ENCODE data around the gene APOM.

Gene APOM

DNA sequence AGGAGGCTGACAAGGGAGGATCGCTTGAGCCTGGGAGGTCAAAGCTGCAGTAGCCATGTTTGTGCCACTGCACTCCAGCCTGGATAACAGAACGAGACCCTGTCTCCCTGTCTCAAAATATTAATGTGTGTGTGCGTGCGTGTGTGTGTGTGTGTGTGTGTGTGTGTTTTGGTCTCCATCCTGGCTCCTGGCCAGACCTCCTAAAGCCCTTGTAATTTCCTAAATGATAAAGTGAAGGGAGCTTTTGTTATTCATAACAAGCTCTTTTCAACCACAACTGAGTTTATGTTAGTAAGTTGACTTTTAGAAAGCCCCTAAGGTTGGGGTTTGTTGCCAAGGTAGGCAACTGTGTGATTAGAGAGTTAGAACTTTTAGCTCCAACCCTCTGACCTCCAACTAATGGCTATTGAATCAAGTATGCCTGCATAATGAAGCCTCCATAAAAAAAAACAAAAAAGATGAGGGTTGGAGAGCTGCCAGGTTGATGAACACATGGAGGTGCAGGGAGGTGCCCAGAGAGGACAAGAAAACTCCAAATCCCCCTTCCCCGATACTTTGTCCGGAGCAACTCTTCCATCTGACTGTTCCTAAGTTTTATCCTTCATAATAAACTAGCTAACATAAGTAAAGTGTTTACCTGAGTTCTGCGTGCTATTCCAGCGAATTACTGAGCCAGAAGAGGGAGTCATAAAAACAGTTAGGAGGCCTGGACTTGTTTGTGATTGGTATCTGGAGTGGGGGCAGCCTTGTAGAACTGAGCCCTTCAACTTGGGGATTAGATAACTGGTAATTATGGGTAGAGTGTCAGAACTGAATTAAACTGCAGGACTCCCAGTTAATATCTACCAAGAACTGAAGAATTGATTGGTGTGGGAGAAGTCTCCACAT is 45.9 kb upstream of the APOM start (continued):
- TF ChIP-seq REST (tag by site-specific recombination; IDR thresholded peaks at IDR 0.05): no peak
- TF ChIP-seq ZNF341 (tag by site-specific recombination; IDR thresholded peaks at IDR 0.05; ENCODE audit: low read depth): peak; percentile 65
- no peak for TF ChIP-seq ZNF169 (tag by site-specific recombination; IDR thresholded peaks at IDR 0.05)
- TF ChIP-seq ZNF791 (tag by site-specific recombination; IDR thresholded peaks at IDR 0.05): no peak
- no peak for TF ChIP-seq ZNF155 (tag by site-specific recombination; IDR thresholded peaks at IDR 0.05)
- no peak for TF ChIP-seq SP3 (tag by site-specific recombination; IDR thresholded peaks at IDR 0.05)
- no peak for TF ChIP-seq ZNF175 (tag by site-specific recombination; IDR thresholded peaks at IDR 0.05)
- no peak for TF ChIP-seq ZBTB7A (tag by site-specific recombination; IDR thresholded peaks at IDR 0.05; ENCODE audit: low read depth)
- no peak for TF ChIP-seq ZNF132 (tag by site-specific recombination; IDR thresholded peaks at IDR 0.05; ENCODE audit: borderline replicate concordance)
- TF ChIP-seq TCF7L2 (IDR thresholded peaks at IDR 0.05; ENCODE audit: borderline replicate concordance, low read depth, low read length): no peak
- TF ChIP-seq, protein P1, sequence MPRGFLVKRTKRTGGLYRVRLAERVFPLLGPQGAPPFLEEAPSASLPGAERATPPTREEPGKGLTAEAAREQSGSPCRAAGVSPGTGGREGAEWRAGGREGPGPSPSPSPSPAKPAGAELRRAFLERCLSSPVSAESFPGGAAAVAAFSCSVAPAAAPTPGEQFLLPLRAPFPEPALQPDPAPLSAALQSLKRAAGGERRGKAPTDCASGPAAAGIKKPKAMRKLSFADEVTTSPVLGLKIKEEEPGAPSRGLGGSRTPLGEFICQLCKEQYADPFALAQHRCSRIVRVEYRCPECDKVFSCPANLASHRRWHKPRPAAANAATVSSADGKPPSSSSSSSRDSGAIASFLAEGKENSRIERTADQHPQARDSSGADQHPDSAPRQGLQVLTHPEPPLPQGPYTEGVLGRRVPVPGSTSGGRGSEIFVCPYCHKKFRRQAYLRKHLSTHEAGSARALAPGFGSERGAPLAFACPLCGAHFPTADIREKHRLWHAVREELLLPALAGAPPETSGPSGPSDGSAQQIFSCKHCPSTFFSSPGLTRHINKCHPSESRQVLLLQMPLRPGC (tag by site-specific recombination; IDR thresholded peaks at IDR 0.05): no peak
- TF ChIP-seq ZNF658 (tag by site-specific recombination; IDR thresholded peaks at IDR 0.05): no peak
- peak; percentile 11; the same call in 1 of the 2 replicates for TF ChIP-seq ZNF600 (tag by site-specific recombination; IDR thresholded peaks at IDR 0.05)
- no peak for TF ChIP-seq ZNF785 (tag by site-specific recombination; IDR thresholded peaks at IDR 0.05)
- TF ChIP-seq ZNF426 (tag by site-specific recombination; IDR thresholded peaks at IDR 0.05): no peak
- peak; percentile 60; the same call in 1 of the 2 replicates for TF ChIP-seq ZBTB21 (tag by site-specific recombination; IDR thresholded peaks at IDR 0.05)
- TF ChIP-seq KLF7 (tag by site-specific recombination; IDR thresholded peaks at IDR 0.05; ENCODE audit: borderline replicate concordance): no peak
- TF ChIP-seq ZBTB6 (tag by site-specific recombination; IDR thresholded peaks at IDR 0.05): no peak
- no peak for TF ChIP-seq ZNF555 (tag by site-specific recombination; conservative IDR thresholded peaks at IDR 0.05)
- no peak for TF ChIP-seq BCL11B (tag by site-specific recombination; IDR thresholded peaks at IDR 0.05; ENCODE audit: low read depth)
- TF ChIP-seq, protein P2, sequence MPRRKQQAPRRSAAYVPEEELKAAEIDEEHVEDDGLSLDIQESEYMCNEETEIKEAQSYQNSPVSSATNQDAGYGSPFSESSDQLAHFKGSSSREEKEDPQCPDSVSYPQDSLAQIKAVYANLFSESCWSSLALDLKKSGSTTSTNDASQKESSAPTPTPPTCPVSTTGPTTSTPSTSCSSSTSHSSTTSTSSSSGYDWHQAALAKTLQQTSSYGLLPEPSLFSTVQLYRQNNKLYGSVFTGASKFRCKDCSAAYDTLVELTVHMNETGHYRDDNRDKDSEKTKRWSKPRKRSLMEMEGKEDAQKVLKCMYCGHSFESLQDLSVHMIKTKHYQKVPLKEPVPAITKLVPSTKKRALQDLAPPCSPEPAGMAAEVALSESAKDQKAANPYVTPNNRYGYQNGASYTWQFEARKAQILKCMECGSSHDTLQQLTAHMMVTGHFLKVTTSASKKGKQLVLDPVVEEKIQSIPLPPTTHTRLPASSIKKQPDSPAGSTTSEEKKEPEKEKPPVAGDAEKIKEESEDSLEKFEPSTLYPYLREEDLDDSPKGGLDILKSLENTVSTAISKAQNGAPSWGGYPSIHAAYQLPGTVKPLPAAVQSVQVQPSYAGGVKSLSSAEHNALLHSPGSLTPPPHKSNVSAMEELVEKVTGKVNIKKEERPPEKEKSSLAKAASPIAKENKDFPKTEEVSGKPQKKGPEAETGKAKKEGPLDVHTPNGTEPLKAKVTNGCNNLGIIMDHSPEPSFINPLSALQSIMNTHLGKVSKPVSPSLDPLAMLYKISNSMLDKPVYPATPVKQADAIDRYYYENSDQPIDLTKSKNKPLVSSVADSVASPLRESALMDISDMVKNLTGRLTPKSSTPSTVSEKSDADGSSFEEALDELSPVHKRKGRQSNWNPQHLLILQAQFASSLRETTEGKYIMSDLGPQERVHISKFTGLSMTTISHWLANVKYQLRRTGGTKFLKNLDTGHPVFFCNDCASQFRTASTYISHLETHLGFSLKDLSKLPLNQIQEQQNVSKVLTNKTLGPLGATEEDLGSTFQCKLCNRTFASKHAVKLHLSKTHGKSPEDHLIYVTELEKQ (tag by site-specific recombination; IDR thresholded peaks at IDR 0.05; ENCODE audit: borderline replicate concordance): no peak
- TF ChIP-seq ZNF558 (tag by site-specific recombination; IDR thresholded peaks at IDR 0.05): no peak
- TF ChIP-seq, protein P3, sequence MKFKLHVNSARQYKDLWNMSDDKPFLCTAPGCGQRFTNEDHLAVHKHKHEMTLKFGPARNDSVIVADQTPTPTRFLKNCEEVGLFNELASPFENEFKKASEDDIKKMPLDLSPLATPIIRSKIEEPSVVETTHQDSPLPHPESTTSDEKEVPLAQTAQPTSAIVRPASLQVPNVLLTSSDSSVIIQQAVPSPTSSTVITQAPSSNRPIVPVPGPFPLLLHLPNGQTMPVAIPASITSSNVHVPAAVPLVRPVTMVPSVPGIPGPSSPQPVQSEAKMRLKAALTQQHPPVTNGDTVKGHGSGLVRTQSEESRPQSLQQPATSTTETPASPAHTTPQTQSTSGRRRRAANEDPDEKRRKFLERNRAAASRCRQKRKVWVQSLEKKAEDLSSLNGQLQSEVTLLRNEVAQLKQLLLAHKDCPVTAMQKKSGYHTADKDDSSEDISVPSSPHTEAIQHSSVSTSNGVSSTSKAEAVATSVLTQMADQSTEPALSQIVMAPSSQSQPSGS (tag by site-specific recombination; IDR thresholded peaks at IDR 0.05; ENCODE audit: low read depth): no peak
- TF ChIP-seq SCRT1 (tag by site-specific recombination; IDR thresholded peaks at IDR 0.05; ENCODE audit: borderline replicate concordance): no peak
- no peak for TF ChIP-seq ZNF114 (tag by site-specific recombination; IDR thresholded peaks at IDR 0.05)
- TF ChIP-seq, protein P4, sequence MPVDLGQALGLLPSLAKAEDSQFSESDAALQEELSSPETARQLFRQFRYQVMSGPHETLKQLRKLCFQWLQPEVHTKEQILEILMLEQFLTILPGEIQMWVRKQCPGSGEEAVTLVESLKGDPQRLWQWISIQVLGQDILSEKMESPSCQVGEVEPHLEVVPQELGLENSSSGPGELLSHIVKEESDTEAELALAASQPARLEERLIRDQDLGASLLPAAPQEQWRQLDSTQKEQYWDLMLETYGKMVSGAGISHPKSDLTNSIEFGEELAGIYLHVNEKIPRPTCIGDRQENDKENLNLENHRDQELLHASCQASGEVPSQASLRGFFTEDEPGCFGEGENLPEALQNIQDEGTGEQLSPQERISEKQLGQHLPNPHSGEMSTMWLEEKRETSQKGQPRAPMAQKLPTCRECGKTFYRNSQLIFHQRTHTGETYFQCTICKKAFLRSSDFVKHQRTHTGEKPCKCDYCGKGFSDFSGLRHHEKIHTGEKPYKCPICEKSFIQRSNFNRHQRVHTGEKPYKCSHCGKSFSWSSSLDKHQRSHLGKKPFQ (tag by site-specific recombination; IDR thresholded peaks at IDR 0.05): no peak
- no peak for TF ChIP-seq ZNF624 (tag by site-specific recombination; IDR thresholded peaks at IDR 0.05)

Data from HEK293 (cell line).